ENCODE measurements around the gene NR2F2.

NR2F2 gene

GRCh38 chr15:96343113-96344059 lies 12.9 kb downstream of the NR2F2 start:
- DNase-seq (ENCODE audit: low read depth) = no peak

DNA sequence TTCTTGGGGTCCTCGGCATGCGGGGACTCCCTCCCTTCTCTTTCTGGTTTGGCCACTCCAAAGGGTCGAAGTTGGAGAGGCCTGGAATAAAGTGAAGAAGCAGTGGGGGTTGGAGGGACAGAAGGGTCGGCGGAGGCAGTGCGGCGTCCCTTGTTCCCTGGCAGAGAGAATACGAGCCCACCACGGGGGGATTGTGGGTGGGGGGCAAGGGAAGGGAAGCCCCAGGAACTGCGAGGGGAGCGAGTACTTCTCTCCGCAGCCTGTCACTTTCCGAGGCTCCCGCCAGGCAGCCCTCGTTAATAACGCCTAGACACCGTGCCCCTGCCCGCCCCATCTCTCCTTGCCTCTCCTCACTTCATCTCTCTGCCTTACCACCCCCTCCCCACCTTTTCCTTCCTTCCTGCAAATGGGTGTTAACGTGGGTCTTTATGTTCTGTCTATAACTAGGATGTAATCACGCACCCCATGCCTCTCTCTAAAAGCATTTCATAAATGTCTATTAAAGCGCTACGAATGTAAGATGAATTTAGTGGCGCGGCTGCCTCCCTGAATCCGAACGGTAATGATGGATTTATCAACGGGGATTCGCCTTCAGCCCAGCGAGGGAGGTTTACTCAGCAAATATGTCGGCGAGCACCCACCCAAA lies 13.7 kb downstream of the NR2F2 start:
- DNase-seq (ENCODE audit: low read depth) = no peak

DNA sequence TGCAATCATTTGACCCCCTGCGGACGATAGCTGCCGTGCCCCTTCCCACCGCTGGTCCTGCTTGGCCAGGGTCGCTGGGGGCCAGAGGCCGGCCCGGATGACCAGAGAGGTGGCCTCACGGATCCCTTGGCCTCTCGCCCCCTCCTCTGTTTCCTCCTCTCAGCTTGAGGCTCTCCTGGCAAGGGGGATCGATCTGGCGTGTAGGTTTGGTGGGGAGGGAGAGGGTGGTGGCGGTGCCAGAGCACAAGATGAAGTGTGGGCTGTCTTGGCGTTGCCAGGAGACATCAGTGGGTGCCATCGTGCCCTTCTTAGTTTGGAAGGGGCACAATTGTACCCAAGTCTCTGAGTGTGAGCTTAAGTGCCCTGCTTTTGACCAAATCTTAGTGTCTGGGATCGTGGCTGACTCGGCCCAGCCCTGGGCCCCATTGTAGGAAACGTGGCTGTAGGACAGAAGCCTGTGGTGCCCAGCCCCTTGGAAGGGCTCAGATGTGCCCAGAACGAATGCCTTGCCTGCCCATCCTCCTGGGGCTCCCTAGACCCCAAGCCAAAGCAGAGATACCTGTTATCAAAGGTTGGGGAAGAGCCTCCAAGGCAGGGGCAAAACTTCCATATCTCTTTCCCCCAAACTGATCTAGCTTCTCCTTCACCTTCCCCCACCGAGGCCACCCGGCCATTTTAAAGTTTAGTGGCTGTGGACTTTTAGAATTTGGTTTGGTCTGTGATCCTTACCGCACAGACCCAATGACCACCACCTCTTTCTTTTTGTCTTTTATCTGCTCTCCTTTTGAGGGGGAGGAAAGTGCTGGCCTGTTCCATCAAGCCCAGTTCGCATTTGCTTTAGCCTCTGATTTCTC lies 14.4 kb downstream of the NR2F2 start:
- DNase-seq (ENCODE audit: low read depth) = no peak

GRCh38 chr15:96345560-96346399 lies 15.3 kb downstream of the NR2F2 start:
- no peak for DNase-seq (ENCODE audit: low read depth)

DNA sequence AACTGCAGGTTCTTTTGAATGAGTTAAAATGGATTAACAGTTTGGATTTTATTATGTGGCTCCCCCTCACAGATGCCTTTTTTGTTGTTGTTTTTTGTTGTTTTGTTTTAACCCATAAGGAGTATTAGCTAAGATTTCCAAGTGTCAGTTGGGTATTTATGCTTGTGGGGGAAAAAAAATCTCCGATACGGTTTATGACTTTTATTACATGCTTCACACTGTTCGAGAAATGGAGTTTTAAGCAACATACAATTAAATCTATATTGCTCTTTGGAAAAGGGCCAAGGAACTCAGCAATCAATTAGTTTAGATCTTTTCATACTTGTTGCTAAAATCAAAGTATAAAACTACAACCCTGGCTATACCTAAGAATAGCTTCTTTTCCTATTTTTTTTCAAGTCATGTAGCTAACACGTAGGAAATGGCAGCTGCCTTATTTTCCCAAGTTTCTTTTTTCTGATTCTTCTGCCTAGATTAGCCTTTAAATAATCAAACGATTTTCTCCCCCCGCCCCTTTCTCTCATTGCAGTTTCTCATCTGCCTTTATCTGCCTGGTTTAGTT lies 16.0 kb downstream of the NR2F2 start:
- DNase-seq (ENCODE audit: low read depth) = no peak

DNA sequence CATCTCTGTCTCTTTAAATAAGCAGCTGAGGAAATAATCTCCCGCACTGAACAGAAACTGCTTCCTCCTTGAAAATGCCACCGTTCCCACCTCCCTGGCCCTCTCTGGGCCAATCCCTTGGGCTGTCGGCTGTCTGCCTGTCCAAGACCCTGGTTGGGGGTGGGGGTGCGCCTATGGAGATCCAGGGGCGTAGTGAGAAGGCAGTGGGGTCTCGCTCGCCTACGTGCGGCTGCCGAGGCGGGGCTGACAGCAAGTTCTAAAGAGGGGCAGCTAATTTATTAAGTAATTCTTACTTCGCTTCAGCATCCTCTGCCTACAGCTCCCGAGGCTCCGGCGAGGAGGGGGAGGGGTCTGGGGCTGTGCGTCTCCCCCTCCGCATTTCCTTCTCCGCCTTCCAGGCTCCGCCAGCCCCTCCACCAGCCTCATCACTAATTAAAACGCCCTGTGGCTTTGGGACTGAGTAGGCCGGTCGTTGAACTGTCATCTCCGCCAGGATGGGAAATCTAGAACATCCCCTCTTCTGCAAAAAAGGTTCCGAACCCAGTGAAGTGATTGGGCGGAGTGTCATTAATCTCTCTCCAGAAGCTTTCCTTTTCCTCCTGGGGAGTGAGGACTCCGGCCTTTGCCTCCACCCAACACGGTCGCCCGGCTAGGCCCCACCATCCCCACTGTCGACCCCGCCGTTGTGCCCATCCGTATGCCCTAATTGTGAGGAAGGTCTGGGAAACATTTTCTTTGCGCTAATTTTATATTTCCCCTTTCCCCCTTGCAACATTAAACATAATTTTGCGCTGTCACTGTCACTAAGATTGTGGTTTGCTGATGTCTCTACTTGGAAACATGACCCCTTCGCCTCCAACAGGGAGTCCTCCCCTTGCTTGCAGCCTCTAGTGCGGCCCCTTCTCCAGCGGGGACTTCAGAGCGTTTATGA lies 16.9 kb downstream of the NR2F2 start:
- no peak for DNase-seq (ENCODE audit: low read depth)

GRCh38 chr15:96348112-96349027 lies 17.9 kb downstream of the NR2F2 start:
- no peak for DNase-seq (ENCODE audit: low read depth)

GRCh38 chr15:96349034-96349856 lies 18.7 kb downstream of the NR2F2 start:
- no peak for DNase-seq (ENCODE audit: low read depth)

DNA sequence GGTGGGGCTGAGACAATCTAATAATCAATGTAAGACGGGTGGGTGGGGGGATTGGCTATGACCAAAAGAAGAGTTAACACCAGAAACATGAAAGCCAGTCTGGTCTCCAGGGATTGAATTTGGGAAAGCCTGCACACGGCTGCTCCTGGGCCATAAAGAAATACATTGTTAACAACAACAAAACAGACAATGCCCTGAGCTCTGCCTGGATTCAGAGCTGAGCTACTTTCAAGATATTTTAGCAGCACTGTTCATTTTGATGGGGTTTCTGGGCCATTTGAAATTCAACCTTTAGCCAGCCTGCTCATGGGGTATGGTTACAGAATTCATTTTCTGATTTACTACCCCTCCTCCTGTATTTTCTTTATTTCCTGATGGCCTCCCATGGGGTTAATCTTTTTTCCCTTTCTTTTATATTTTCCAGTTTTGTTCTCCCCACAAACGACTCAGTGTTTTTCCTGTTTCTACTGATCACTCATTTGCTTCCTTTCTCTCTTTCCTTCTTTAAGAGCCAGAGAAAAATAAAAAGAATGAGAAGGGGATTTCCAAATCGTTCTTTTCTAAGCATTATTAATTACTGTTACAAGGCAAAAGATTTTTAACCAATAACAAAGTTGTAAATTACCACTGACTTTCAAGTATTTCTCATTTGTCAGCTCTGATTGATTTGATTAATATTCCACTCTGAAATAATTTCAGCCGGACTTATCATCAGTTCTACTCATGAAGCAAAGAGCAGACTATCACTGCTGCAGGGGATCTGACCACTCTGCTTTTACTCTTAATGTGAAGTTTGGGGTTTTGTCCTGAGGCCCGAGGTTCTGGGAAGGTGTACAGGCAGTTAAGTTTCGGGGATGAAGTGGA lies 19.6 kb downstream of the NR2F2 start:
- DNase-seq (ENCODE audit: low read depth) = no peak

DNA sequence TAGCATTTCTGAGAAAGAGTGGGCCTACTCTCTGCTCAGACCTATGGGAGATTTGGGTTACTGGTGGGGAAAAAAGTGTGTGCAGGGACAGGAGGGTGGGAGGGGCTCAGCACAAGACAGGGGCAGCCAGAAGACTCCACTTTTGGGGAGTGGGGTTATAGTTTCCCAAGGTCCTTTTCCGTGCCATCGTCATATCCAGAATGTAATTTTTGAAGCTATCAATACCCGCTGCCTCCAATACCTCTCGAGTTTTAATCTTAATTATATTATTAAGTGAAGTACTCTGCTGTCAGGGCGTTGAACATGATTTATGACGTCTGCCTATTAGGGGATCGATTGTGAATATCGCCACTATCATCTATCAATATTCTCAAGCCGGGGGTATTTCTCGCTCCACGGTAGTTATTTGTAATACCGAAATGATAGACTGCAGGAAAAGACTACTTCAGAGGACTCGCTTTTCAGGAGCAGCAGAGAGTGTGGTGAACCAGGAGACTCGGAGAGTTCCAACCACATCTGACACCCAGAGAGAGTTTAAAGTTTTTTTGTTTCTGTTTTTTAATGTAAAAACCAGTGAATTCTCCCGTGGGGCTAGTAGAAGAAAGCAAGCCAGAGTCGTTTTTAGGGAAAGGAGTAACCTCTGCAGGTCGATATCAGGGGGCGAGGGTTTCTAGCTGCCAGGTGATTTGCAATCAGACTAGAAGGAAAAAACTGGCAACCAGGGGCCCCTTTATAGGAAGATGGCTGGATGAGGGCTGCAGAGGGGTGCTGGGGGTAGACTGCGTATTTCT lies 20.6 kb downstream of the NR2F2 start:
- DNase-seq (ENCODE audit: low read depth) = no peak

DNA sequence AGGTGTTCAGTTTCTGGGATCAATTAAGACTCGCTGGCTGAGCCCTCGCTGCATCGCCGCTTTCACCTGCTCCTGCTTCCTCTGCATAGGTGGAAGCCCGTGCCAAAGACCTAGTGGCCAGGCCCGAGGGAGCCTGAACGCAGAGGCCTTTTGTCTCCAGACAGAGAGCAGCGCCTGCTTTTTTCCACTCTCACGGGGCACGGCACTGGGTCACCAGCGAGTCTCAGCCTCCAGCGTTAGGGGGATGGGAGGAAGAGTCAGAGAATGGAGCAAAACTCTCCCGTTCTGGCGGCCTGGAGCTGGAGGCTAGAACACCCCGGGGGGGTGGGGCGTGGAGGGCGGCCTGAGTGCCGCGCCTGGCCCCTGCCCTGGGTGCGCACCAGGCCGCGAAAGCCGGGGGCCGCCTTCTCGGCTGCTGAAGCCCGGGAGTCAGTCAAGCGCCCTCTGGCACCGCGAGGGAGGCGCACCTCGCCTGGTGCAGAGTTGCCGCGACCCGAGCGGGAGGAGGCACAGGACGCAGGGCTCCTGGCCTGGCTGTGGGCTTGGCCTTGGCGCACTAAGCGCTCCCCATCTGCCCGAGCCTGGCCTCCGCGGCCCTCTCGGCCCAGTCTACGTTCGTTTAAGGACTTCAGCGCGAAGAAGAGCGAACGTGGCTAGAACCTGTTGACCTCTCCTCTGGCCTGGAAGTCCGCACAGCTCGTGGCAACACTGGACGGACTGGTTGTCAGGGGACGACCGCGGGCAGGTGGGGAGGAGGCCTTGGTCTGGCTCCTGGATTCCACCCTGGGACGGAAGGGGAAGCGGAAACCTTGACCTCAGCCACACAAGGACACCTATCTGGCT lies 21.5 kb downstream of the NR2F2 start:
- no peak for DNase-seq (ENCODE audit: low read depth)

GRCh38 chr15:96352604-96353405 lies 22.3 kb downstream of the NR2F2 start:
- DNase-seq (ENCODE audit: low read depth) = no peak

GRCh38 chr15:96353416-96353929 lies 23.0 kb downstream of the NR2F2 start:
- DNase-seq (ENCODE audit: low read depth) = no peak
